Smooth muscle cell (in vitro differentiated cells): Measurements from ENCODE around the gene SGO2. TPM values are rescaled to one million over a fixed set of nuclear protein-coding genes. Genes with fewer than 3 reads are reported as not detected.

Source experiments
- DNase-seq: peaks from one replicate; lab custom pipeline; 2025; ENCODE audit not compliant: unreplicated experiment; lab: John Stamatoyannopoulos, UW
- H2AFZ ChIP-seq: fragments of 200-600 bp; sonication (generic); 2 replicates; pipeline ENCODE4 v1.6.0; 2016; ENCODE audit warnings: antibody characterized with exemption, low read depth, mild to moderate bottlenecking
- H3F3A ChIP-seq: fragments of 200-600 bp; sonication (generic); 2 replicates; pipeline ENCODE4 v1.6.0; 2017; ENCODE audit warnings: antibody characterized with exemption, low read depth
- H3K27ac ChIP-seq: fragments of 200-600 bp; sonication (generic); 2 replicates; pipeline ENCODE4 v1.5.1; 2016; ENCODE audit warnings: low read depth, mild to moderate bottlenecking
- H3K27me3 ChIP-seq: fragments of 200-600 bp; sonication (generic); 2 replicates; pipeline ENCODE4 v1.6.1; 2016; ENCODE audit warnings: low read depth, mild to moderate bottlenecking
- H3K36me3 ChIP-seq: fragments of 200-600 bp; sonication (generic); 2 replicates; pipeline ENCODE4 v1.5.1; 2016; ENCODE audit warnings: low read depth
- H3K4me1 ChIP-seq: fragments of 200-600 bp; sonication (generic); 2 replicates; pipeline ENCODE4 v1.5.1; 2016; ENCODE audit warnings: low read depth
- H3K4me2 ChIP-seq: fragments of 200-600 bp; sonication (generic); 2 replicates; pipeline ENCODE4 v1.6.0; 2016; ENCODE audit warnings: mild to moderate bottlenecking
- H3K4me3 ChIP-seq: fragments of 200-600 bp; sonication (generic); 2 replicates; pipeline ENCODE4 v1.5.1; 2016; ENCODE audit warnings: mild to moderate bottlenecking
- H3K79me2 ChIP-seq: fragments of 200-600 bp; sonication (generic); 2 replicates; pipeline ENCODE4 v1.6.0; 2016; ENCODE audit warnings: low read depth, mild to moderate bottlenecking
- H3K9ac ChIP-seq: fragments of 200-600 bp; sonication (generic); 2 replicates; pipeline ENCODE4 v1.6.0; 2016; ENCODE audit warnings: low read depth
- H3K9me3 ChIP-seq: fragments of 200-600 bp; sonication (generic); replicated peaks from 2 replicates; pipeline ENCODE4 v1.5.1; 2016; ENCODE audit warnings: low read depth
- H4K20me1 ChIP-seq: fragments of 200-600 bp; sonication (generic); 2 replicates; pipeline ENCODE4 v1.6.0; 2016; ENCODE audit warnings: low read depth
- CTCF ChIP-seq: fragments of 200-600 bp; sonication (generic); IDR thresholded peaks from 2 replicates; pipeline ENCODE4 v1.5.1; 2017; ENCODE audit warnings: borderline replicate concordance, mild to moderate bottlenecking, antibody characterized with exemption; ENCODE audit not compliant: insufficient read depth, poor library complexity, severe bottlenecking
- WGBS: methylation state at CpG from one replicate; pipeline ENCODE4 v1.1.7; 2016; ENCODE audit warnings: low lambda C conversion rate; 5-methylcytosine and 5-hydroxymethylcytosine counted together
- polyA plus RNA-seq: library from polyadenylated mRNA; unstranded; fragments of >200 nt; fragmentation: Nextera tagmentation; extraction: Ambion mirVana; gene quantifications from 2 replicates; pipeline ENCODE4 v1.2.1, GENCODE V29; 2016
- total RNA-seq: library from RNA; depleted of rRNA; stranded (reverse); fragments of >200 nt; gene quantifications from 2 replicates; pipeline ENCODE4 v1.2.3, GENCODE V29; 2014

SGO2 gene
- total and polyA plus RNA-seq, 2 experiments from 2014 or later: 7.5 to 8.7 TPM

- WGBS: 85% methylated on average over 2 of the region's 2 CpGs
- Histone ChIP-seq H4K20me1 (no peaks in the 10 kb centered on the region), H3K9ac (no peak overlapping the region), H3F3A (no peaks in the 10 kb centered on the region), H3K27me3 (no peaks in the 10 kb centered on the region), H3K27ac (no peak overlapping the region), H3K79me2 (no peaks in the 10 kb centered on the region), H3K4me2 (no peak overlapping the region), H3K4me1 (no peaks in the 10 kb centered on the region), H3K36me3 (no peaks in the 10 kb centered on the region), H3K4me3 (no peak overlapping the region), H3K9me3 (no peaks in the 10 kb centered on the region), H2AFZ (no peak overlapping the region)
- DNase-seq: no peak
- TF ChIP-seq CTCF: no peak
Observed at GRCh38 chr2:200614249-200614648, 88.2 kb downstream of the SGO2 start.

- H3K4me1 ChIP-seq: no peaks in the 10 kb centered on the region
- H3K9me3 ChIP-seq: no peaks in the 10 kb centered on the region
- H3K4me2 ChIP-seq: peak overlapping the region; percentile 44
- H2AFZ ChIP-seq: no peak overlapping the region
- no peaks in the 10 kb centered on the region for H3K36me3 ChIP-seq
- H3K27me3 ChIP-seq: no peaks in the 10 kb centered on the region
- H3F3A ChIP-seq: no peaks in the 10 kb centered on the region
- WGBS: 40% methylated on average over 1 of the region's 1 CpG
- H3K79me2 ChIP-seq: no peaks in the 10 kb centered on the region
- no peak overlapping the region for H3K9ac ChIP-seq
- no peak overlapping the region for H3K4me3 ChIP-seq
- no peak for DNase-seq
- no peak for TF ChIP-seq CTCF
- no peak overlapping the region for H3K27ac ChIP-seq
- H4K20me1 ChIP-seq: no peaks in the 10 kb centered on the region
Observed at GRCh38 chr2:200615247-200615646, 89.2 kb downstream of the SGO2 start.

- no peaks in the 10 kb centered on the region for H3K79me2 ChIP-seq
- H3K4me3 ChIP-seq: no peak overlapping the region
- H3K9ac ChIP-seq: no peak overlapping the region
- 96% methylated on average over 5 of the region's 5 CpGs for WGBS
- H3K27ac ChIP-seq: no peak overlapping the region
- no peak for TF ChIP-seq CTCF
- no peaks in the 10 kb centered on the region for H3K4me1 ChIP-seq
- H2AFZ ChIP-seq: peak overlapping the region; percentile 28
- H3K36me3 ChIP-seq: no peaks in the 10 kb centered on the region
- no peaks in the 10 kb centered on the region for H3F3A ChIP-seq
- H3K4me2 ChIP-seq: no peak overlapping the region
- H4K20me1 ChIP-seq: no peaks in the 10 kb centered on the region
- no peak for DNase-seq
- no peaks in the 10 kb centered on the region for H3K9me3 ChIP-seq
- H3K27me3 ChIP-seq: no peaks in the 10 kb centered on the region
Observed at GRCh38 chr2:200616193-200616592, 90.2 kb downstream of the SGO2 start.

- DNase-seq: no peak
- Histone ChIP-seq H3F3A (no peaks in the 10 kb centered on the region), H3K4me3 (no peak overlapping the region), H3K9ac (no peak overlapping the region), H2AFZ (peak overlapping the region; percentile 28), H3K36me3 (no peaks in the 10 kb centered on the region), H3K27ac (no peak overlapping the region), H3K27me3 (no peaks in the 10 kb centered on the region), H3K79me2 (no peaks in the 10 kb centered on the region), H3K4me1 (no peaks in the 10 kb centered on the region), H4K20me1 (no peaks in the 10 kb centered on the region), H3K4me2 (no peak overlapping the region), H3K9me3 (no peaks in the 10 kb centered on the region)
- no peak for TF ChIP-seq CTCF
- WGBS: 95% methylated on average over 4 of the region's 4 CpGs
Observed at GRCh38 chr2:200616656-200617055, 90.6 kb downstream of the SGO2 start.
